H1 (cell line): Measurements from ENCODE around the gene CCDC138. TPM values are rescaled to one million over a fixed set of nuclear protein-coding genes. Genes with fewer than 3 reads are reported as not detected.

Source experiments
- CTCF ChIA-PET: fragments of 300-600 bp; sonication (Branson Sonifier 250); formaldehyde crosslinking; loops from one replicate; lab custom pipeline; 2021; ENCODE audit not compliant: partially characterized antibody; lab: Charles Lee
- POLR2A ChIA-PET: fragments of 300-600 bp; sonication (Branson Sonifier 250); formaldehyde crosslinking; loops from one replicate; lab custom pipeline; 2021; ENCODE audit warnings: inconsistent platforms; ENCODE audit not compliant: partially characterized antibody; lab: Charles Lee
- DNase-seq, 2 experiments: peaks; one replicate each; pipeline versions ENCODE4 v3.0.0 to v3.0.0-alpha.2; 2010 to 2022; ENCODE audit warnings: low spot score in 2 of 2, low read depth in 1 of 2, mixed read lengths in 1 of 2
- FAIRE-seq: peaks from 2 replicates; lab custom pipeline; 2011; peaks lifted over from hg19 to GRCh38; lab: Jason Lieb, UNC
- H2AFZ ChIP-seq: 2 replicates; pipeline ENCODE4 v1.8.1; 2012; ENCODE audit warnings: low read length, inconsistent platforms
- H2AK5ac ChIP-seq: 2 replicates; pipeline ENCODE4 v1.6.1; 2013; ENCODE audit warnings: low read depth, low read length
- H2BK120ac ChIP-seq: replicated peaks from 2 replicates; pipeline ENCODE3; 2013; ENCODE audit warnings: low read depth, low read length, inconsistent platforms
- H2BK12ac ChIP-seq: 2 replicates; pipeline ENCODE4 v1.6.1; 2013; ENCODE audit warnings: low read depth, low read length
- H2BK15ac ChIP-seq: 2 replicates; pipeline ENCODE4 v1.6.1; 2013; ENCODE audit warnings: low read length
- H2BK20ac ChIP-seq: 2 replicates; pipeline ENCODE4 v1.6.1; 2013; ENCODE audit warnings: low read length
- H2BK5ac ChIP-seq: 2 replicates; pipeline ENCODE4 v1.6.1; 2013; ENCODE audit warnings: low read depth, low read length
- H3K14ac ChIP-seq: 2 replicates; pipeline ENCODE4 v1.6.1; 2013; ENCODE audit warnings: inconsistent platforms; ENCODE audit not compliant: insufficient read length
- H3K18ac ChIP-seq: 2 replicates; pipeline ENCODE4 v1.6.1; 2013; ENCODE audit warnings: low read length; ENCODE audit errors: extremely low read depth
- H3K23ac ChIP-seq: 2 replicates; pipeline ENCODE4 v1.6.1; 2013; ENCODE audit warnings: inconsistent platforms; ENCODE audit not compliant: insufficient read length
- H3K23me2 ChIP-seq: 2 replicates; pipeline ENCODE4 v1.6.1; 2013; ENCODE audit warnings: low read depth, low read length
- H3K27ac ChIP-seq: 2 replicates; pipeline ENCODE4 v1.6.1; 2011; ENCODE audit warnings: low read depth, low read length, inconsistent platforms
- H3K27me3 ChIP-seq, 4 experiments: replicated peaks in 1 of 4; 1 replicate in 1 of 4; 2 replicates in 3 of 4; pipeline versions ENCODE4 v1.6.1 to v1.8.1; 2011 to 2013; ENCODE audit warnings: low read length in 3 of 4, mild to moderate bottlenecking in 3 of 4, inconsistent platforms in 2 of 4, mixed read lengths in 2 of 4, moderate library complexity in 1 of 4; ENCODE audit not compliant: control insufficient read depth in 3 of 4, insufficient read depth in 3 of 4; ENCODE audit errors: extremely low read depth in 1 of 4
- H3K36me3 ChIP-seq, 4 experiments: 2 replicates each; pipeline versions ENCODE4 v1.6.1 to v1.8.1; 2011 to 2013; ENCODE audit warnings: mild to moderate bottlenecking in 4 of 4, low read length in 3 of 4, moderate library complexity in 2 of 4, control low read depth in 1 of 4, inconsistent platforms in 1 of 4; ENCODE audit not compliant: insufficient read depth in 4 of 4, control insufficient read depth in 2 of 4
- H3K4ac ChIP-seq: replicated peaks from 2 replicates; pipeline ENCODE3; 2013; ENCODE audit warnings: low read length, low read depth, mixed read lengths, inconsistent platforms; ENCODE audit not compliant: insufficient read length
- H3K4me1 ChIP-seq, 4 experiments: replicated peaks in 1 of 4; 1 replicate in 1 of 4; 2 replicates in 3 of 4; pipeline versions ENCODE4 v1.6.1 to v1.8.1; 2011 to 2013; ENCODE audit warnings: low read length in 3 of 4, inconsistent platforms in 2 of 4, mixed read lengths in 1 of 4; ENCODE audit not compliant: insufficient read depth in 4 of 4, control insufficient read depth in 3 of 4
- H3K4me2 ChIP-seq, 2 experiments: 2 replicates each; pipeline versions ENCODE4 v1.6.1 to v1.8.1; 2011 to 2013; ENCODE audit warnings: low read depth in 2 of 2, low read length in 2 of 2, control low read depth in 1 of 2, inconsistent platforms in 1 of 2, mild to moderate bottlenecking in 1 of 2; ENCODE audit not compliant: insufficient read depth in 1 of 2
- H3K4me3 ChIP-seq, 4 experiments: fragments of 200-600, 300-600 bp in 1 of 4; sonication (generic), shearing (Covaris generic), sonication (Bioruptor Twin) in 1 of 4; 2 replicates each; pipeline versions ENCODE4 v1.5.1 to v1.8.1; 2011 to 2016; ENCODE audit warnings: low read length in 4 of 4, low read depth in 3 of 4, control low read depth in 2 of 4, inconsistent platforms in 2 of 4, mild to moderate bottlenecking in 2 of 4, mixed read lengths in 1 of 4, moderate library complexity in 1 of 4; ENCODE audit not compliant: insufficient read depth in 2 of 4; ENCODE audit errors: extremely low read depth in 1 of 4
- H3K56ac ChIP-seq: replicated peaks from 2 replicates; pipeline ENCODE3; 2013; ENCODE audit warnings: low read depth, mild to moderate bottlenecking, mixed read lengths, low read length, inconsistent platforms; ENCODE audit not compliant: insufficient read length
- H3K79me1 ChIP-seq: 2 replicates; pipeline ENCODE4 v1.6.1; 2013; ENCODE audit warnings: low read depth, low read length, control low read depth
- H3K79me2 ChIP-seq, 2 experiments: 2 replicates each; pipeline versions ENCODE4 v1.6.1 to v1.8.1; 2012 to 2013; ENCODE audit warnings: low read length in 2 of 2, mild to moderate bottlenecking in 2 of 2, inconsistent platforms in 1 of 2; ENCODE audit not compliant: insufficient read depth in 2 of 2, control insufficient read depth in 1 of 2
- H3K9ac ChIP-seq, 4 experiments: replicated peaks in 1 of 4; 1 replicate in 1 of 4; 2 replicates in 3 of 4; pipeline versions ENCODE4 v1.6.1 to v1.8.1; 2011 to 2013; ENCODE audit warnings: low read depth in 3 of 4, low read length in 3 of 4, control low read depth in 2 of 4, mild to moderate bottlenecking in 2 of 4, moderate library complexity in 2 of 4, inconsistent platforms in 1 of 4; ENCODE audit errors: extremely low read depth in 1 of 4
- H3K9me3 ChIP-seq, 2 experiments: 2 replicates each; pipeline versions ENCODE4 v1.6.1 to v1.8.1; 2012 to 2013; ENCODE audit warnings: mild to moderate bottlenecking in 2 of 2, moderate library complexity in 2 of 2, control low read depth in 1 of 2, inconsistent platforms in 1 of 2, low read depth in 1 of 2, low read length in 1 of 2, mixed read lengths in 1 of 2; ENCODE audit not compliant: insufficient read depth in 2 of 2
- H4K20me1 ChIP-seq, 2 experiments: replicated peaks in 1 of 2; 2 replicates each; pipeline versions ENCODE3 to v1.8.1; 2011 to 2013; ENCODE audit warnings: inconsistent platforms in 2 of 2, low read length in 2 of 2, mild to moderate bottlenecking in 1 of 2; ENCODE audit not compliant: insufficient read depth in 2 of 2, control insufficient read depth in 1 of 2
- H4K5ac ChIP-seq: 2 replicates; pipeline ENCODE4 v1.6.1; 2013; ENCODE audit warnings: low read length, low read depth, mixed read lengths, inconsistent platforms; ENCODE audit not compliant: insufficient read length
- H4K8ac ChIP-seq: 2 replicates; pipeline ENCODE4 v1.8.0; 2013; ENCODE audit warnings: mild to moderate bottlenecking, moderate library complexity, low read length, inconsistent platforms; ENCODE audit not compliant: insufficient read depth; ENCODE audit errors: extremely low read depth
- H4K91ac ChIP-seq: replicated peaks from 2 replicates; pipeline ENCODE3; 2013; ENCODE audit warnings: low read length, mixed read lengths, inconsistent platforms; ENCODE audit not compliant: insufficient read length
- ASH2L ChIP-seq: fragments of 200-600, 300-600 bp; sonication (generic); IDR thresholded peaks from one replicate; pipeline ENCODE4 v1.7.1; 2017; ENCODE audit warnings: low read length
- FOSL1 ChIP-seq: IDR thresholded peaks from 2 replicates; pipeline ENCODE4 v1.6.1; 2011; ENCODE audit warnings: mild to moderate bottlenecking, low read depth, low read length, moderate library complexity; ENCODE audit not compliant: insufficient read depth
- JUND ChIP-seq: IDR thresholded peaks from 2 replicates; pipeline ENCODE4 v1.6.1; 2011; ENCODE audit warnings: mild to moderate bottlenecking, improper control_type of control experiment, low read length
- TAF1 ChIP-seq: IDR thresholded peaks from 2 replicates; pipeline ENCODE4 v1.6.1; 2011; ENCODE audit warnings: mild to moderate bottlenecking, low read depth, low read length
- TBP ChIP-seq: IDR thresholded peaks from 2 replicates; pipeline ENCODE4 v1.6.1; 2011; ENCODE audit warnings: low read depth, low read length, improper control_type of control experiment
- YY1 ChIP-seq: IDR thresholded peaks from 2 replicates; pipeline ENCODE4 v1.6.1; 2011; ENCODE audit warnings: low read depth, mild to moderate bottlenecking, low read length
- polyA plus RNA-seq, 7 experiments: library from polyadenylated mRNA; depleted of rRNA in 3 of 7; stranded (reverse) in 5 of 7; unstranded in 2 of 7; fragments of >200 nt in 5 of 7; fragments of 200-250 nt in 2 of 7; gene quantifications; 1 replicate in 5 of 7; 2 replicates in 1 of 7; 4 replicates in 1 of 7; pipeline versions ENCODE4 v1.2.1 to v1.2.3, GENCODE V29; 2011 to 2013; ENCODE audit warnings: missing spikeins in 2 of 7, mixed read lengths in 2 of 7
- total RNA-seq: library from RNA; stranded (reverse); fragmentation: NEBNext Ultra II Directional; extraction: Animal tissue kit (Norgen Biotek cat#: 25700); gene quantifications from 2 replicates; pipeline ENCODE4 v1.2.1, GENCODE V29; 2021

The CCDC138 gene
- total and polyA plus RNA-seq, 2 of the 8 experiments (the other 6 are each of a cell fraction or from before 2014, with no cell fraction given): 8.3 to 29.8 TPM

- CTCF ChIA-PET: no interaction called here
- Histone ChIP-seq H2BK15ac (no peak overlapping the region), H3K27me3 (no peaks in the 10 kb centered on the region), H4K5ac (no peak overlapping the region), H3K14ac (no peak overlapping the region), H2AK5ac (no peak overlapping the region), H3K4me2 (no peak overlapping the region), H3K27ac (no peak overlapping the region), H2AFZ (no peak overlapping the region), H3K9ac (no peak overlapping the region), H2BK12ac (no peak overlapping the region), H3K36me3 (peaks cover 0 to 18% (median 5%) of the 10 kb centered on the region in 4 experiments; a peak in 5 of 8 replicates), H3K79me1 (no peaks in the 10 kb centered on the region), H3K4me3 (no peak overlapping the region), H4K8ac (no peak overlapping the region), H3K4me1 (no peaks in the 10 kb centered on the region), H3K79me2 (no peaks in the 10 kb centered on the region), H4K20me1 (peaks cover 0 to 1% of the 10 kb centered on the region in 2 experiments), H3K18ac (no peak overlapping the region), H2BK20ac (no peak overlapping the region), H2BK5ac (no peak overlapping the region), H3K4ac (no peak overlapping the region), H3K23me2 (no peaks in the 10 kb centered on the region), H3K56ac (no peak overlapping the region), H3K23ac (no peak overlapping the region), H3K9me3 (no peaks in the 10 kb centered on the region), H2BK120ac (no peak overlapping the region), H4K91ac (no peak overlapping the region)
- FAIRE-seq: no peak
- no peak for DNase-seq
- POLR2A ChIA-PET: no interaction called here
- TF ChIP-seq TAF1 (no peak), ASH2L (no peak), JUND (no peak), FOSL1 (no peak), TBP (no peak), YY1 (no peak)
These were observed 59.4 kb downstream of the CCDC138 start for GRCh38 chr2:108845923-108846322.
